OCI-LY3 (cell line): ENCODE results near the gene CADM2.

Experiments
- H2AFZ ChIP-seq: fragments of 200-600, 300-600 bp; shearing (Covaris generic); 2 replicates; pipeline ENCODE4 v1.6.0; 2014; ENCODE audit warnings: antibody characterized with exemption, low read depth, low read length
- H3K27ac ChIP-seq: fragments of 200-600, 300-600 bp; sonication (generic); 2 replicates; pipeline ENCODE4 v1.5.1; 2014; ENCODE audit warnings: mild to moderate bottlenecking, low read length, moderate library complexity, mixed read lengths
- H3K27me3 ChIP-seq: fragments of 200-600, 300-600 bp; sonication (generic); 2 replicates; pipeline ENCODE4 v1.6.1; 2014; ENCODE audit warnings: low read depth, low read length, mixed read lengths
- H3K36me3 ChIP-seq: fragments of 200-600, 300-600 bp; sonication (generic); replicated peaks from 2 replicates; pipeline ENCODE3; 2014; ENCODE audit warnings: low read depth, low read length, mixed read lengths
- H3K4me1 ChIP-seq: fragments of 300-600, 200-600 bp; sonication (generic); 2 replicates; pipeline ENCODE4 v1.6.1; 2014; ENCODE audit warnings: low read length, mixed read lengths
- H3K4me2 ChIP-seq: fragments of 200-600, 300-600 bp; sonication (generic); 2 replicates; pipeline ENCODE4 v1.6.1; 2014; ENCODE audit warnings: low read length, mixed read lengths
- H3K4me3 ChIP-seq: fragments of 300-600, 200-600 bp; sonication (generic); 2 replicates; pipeline ENCODE4 v1.5.1; 2014; ENCODE audit warnings: antibody characterized with exemption, mild to moderate bottlenecking, low read length, moderate library complexity
- H3K79me2 ChIP-seq: fragments of 300-600, 200-600 bp; shearing (Covaris generic); 2 replicates; pipeline ENCODE4 v1.6.1; 2014; ENCODE audit warnings: mild to moderate bottlenecking, low read length, mixed read lengths
- H3K9ac ChIP-seq: fragments of 300-600, 200-600 bp; shearing (Covaris generic); 2 replicates; pipeline ENCODE4 v1.6.0; 2014; ENCODE audit warnings: mild to moderate bottlenecking, low read length, moderate library complexity
- H3K9me3 ChIP-seq: fragments of 200-600, 300-600 bp; shearing (Covaris generic); 2 replicates; pipeline ENCODE4 v1.6.1; 2014; ENCODE audit warnings: low read length, mixed read lengths; ENCODE audit not compliant: insufficient read depth
- H4K20me1 ChIP-seq: fragments of 200-600, 300-600 bp; sonication (generic); 2 replicates; pipeline ENCODE4 v1.6.1; 2016; ENCODE audit warnings: low read length, mixed read lengths; ENCODE audit not compliant: insufficient read depth
- EZH2phosphoT487 ChIP-seq: fragments of 200-600 bp; shearing (Covaris generic); IDR thresholded peaks from 2 replicates; pipeline ENCODE4 v1.6.1; 2018; ENCODE audit warnings: antibody characterized with exemption, mixed run types, low read depth
- TF ChIP-seq, protein P1 (sequence below): fragments of 200-600, 300-600 bp; sonication (generic); IDR thresholded peaks from 2 replicates; pipeline ENCODE4 v1.5.1; 2014; ENCODE audit warnings: antibody characterized with exemption, low read length, low read depth

The CADM2 gene

DNA sequence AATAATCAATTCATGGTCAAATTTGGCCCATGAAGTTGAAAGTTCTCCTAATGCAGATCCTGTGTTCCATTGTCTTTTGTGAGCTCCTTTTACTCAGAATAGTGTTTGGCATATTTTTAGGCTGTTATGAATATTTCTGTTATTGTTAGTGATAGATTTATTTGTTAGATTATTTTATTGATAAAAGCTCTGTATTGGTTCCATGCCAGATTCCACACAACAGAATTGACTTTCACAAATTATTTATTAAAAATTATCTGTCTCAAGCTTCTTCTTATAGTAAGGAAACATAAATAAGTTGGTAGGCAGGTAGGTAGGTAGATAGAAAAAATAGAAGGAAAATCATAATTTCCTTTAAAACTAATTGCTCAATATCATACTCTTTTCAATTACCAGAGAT, 557.4 kb downstream of the CADM2 start:
- no peak for TF ChIP-seq EZH2phosphoT487
- TF ChIP-seq, protein P1, sequence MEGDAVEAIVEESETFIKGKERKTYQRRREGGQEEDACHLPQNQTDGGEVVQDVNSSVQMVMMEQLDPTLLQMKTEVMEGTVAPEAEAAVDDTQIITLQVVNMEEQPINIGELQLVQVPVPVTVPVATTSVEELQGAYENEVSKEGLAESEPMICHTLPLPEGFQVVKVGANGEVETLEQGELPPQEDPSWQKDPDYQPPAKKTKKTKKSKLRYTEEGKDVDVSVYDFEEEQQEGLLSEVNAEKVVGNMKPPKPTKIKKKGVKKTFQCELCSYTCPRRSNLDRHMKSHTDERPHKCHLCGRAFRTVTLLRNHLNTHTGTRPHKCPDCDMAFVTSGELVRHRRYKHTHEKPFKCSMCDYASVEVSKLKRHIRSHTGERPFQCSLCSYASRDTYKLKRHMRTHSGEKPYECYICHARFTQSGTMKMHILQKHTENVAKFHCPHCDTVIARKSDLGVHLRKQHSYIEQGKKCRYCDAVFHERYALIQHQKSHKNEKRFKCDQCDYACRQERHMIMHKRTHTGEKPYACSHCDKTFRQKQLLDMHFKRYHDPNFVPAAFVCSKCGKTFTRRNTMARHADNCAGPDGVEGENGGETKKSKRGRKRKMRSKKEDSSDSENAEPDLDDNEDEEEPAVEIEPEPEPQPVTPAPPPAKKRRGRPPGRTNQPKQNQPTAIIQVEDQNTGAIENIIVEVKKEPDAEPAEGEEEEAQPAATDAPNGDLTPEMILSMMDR: no peak
- H3K9me3 ChIP-seq: no peaks in the 10 kb centered on the region

DNA sequence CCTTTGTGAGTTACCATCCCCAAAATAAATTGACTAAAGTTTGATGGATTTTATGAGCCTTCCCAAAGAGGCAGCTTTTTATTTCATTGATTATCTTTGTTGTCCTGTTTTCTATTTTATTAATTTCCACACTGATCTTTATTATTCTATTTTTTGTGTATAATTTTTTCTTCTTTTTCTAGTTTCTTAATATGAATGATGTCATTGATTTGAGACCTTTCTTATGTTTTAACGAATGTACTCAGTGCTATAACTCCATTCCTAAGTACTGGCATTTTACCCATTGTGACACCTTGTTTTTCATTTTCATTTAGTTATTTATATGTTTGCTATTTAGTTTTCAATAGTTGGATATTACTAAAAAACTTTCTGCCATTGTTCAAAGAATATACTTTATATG, 565.3 kb downstream of the CADM2 start:
- Histone ChIP-seq H3K27ac (no peak overlapping the region), H3K27me3 (no peaks in the 10 kb centered on the region), H3K36me3 (no peaks in the 10 kb centered on the region), H4K20me1 (no peaks in the 10 kb centered on the region), H3K9ac (no peak overlapping the region), H3K4me1 (no peaks in the 10 kb centered on the region), H3K4me3 (no peak overlapping the region), H2AFZ (no peak overlapping the region), H3K9me3 (no peaks in the 10 kb centered on the region), H3K4me2 (no peak overlapping the region), H3K79me2 (no peaks in the 10 kb centered on the region)
- TF ChIP-seq, protein P1: no peak
- TF ChIP-seq EZH2phosphoT487: no peak

More for the DNA sequence above, 557.4 kb downstream of the CADM2 start:
- H3K4me3 ChIP-seq: no peak overlapping the region
- H3K4me1 ChIP-seq: no peaks in the 10 kb centered on the region
- no peak overlapping the region for H3K9ac ChIP-seq
- no peak overlapping the region for H2AFZ ChIP-seq
- H4K20me1 ChIP-seq: no peaks in the 10 kb centered on the region
- no peak overlapping the region for H3K4me2 ChIP-seq
- H3K36me3 ChIP-seq: no peaks in the 10 kb centered on the region
- no peaks in the 10 kb centered on the region for H3K27me3 ChIP-seq
- no peak overlapping the region for H3K27ac ChIP-seq
- H3K79me2 ChIP-seq: no peaks in the 10 kb centered on the region

DNA sequence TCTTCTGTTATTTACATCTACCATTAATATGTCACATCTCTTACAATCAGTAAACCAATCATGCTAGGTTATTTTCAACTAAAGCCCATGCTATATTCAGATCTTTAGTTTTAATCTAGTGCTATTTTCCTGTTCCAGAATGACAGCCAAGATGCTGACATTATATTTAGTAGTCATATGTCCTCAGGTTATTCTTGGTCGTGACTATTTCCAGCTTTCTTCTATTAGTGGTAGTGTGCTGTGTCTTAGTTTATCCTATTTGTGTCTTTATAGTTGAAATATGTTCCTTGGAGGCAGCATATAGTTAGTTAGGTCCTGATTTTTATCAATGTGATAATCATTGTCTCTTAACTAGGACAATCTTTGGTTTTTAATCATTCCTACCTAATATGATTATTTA, 566.5 kb downstream of the CADM2 start:
- no peaks in the 10 kb centered on the region for H3K9me3 ChIP-seq
- no peaks in the 10 kb centered on the region for H4K20me1 ChIP-seq
- no peak overlapping the region for H3K4me2 ChIP-seq
- H3K9ac ChIP-seq: no peak overlapping the region
- no peaks in the 10 kb centered on the region for H3K27me3 ChIP-seq
- H3K79me2 ChIP-seq: no peaks in the 10 kb centered on the region
- no peak overlapping the region for H3K27ac ChIP-seq
- H2AFZ ChIP-seq: no peak overlapping the region
- no peaks in the 10 kb centered on the region for H3K36me3 ChIP-seq
- H3K4me1 ChIP-seq: no peaks in the 10 kb centered on the region
- TF ChIP-seq, protein P1: no peak
- TF ChIP-seq EZH2phosphoT487: no peak
- H3K4me3 ChIP-seq: no peak overlapping the region

DNA sequence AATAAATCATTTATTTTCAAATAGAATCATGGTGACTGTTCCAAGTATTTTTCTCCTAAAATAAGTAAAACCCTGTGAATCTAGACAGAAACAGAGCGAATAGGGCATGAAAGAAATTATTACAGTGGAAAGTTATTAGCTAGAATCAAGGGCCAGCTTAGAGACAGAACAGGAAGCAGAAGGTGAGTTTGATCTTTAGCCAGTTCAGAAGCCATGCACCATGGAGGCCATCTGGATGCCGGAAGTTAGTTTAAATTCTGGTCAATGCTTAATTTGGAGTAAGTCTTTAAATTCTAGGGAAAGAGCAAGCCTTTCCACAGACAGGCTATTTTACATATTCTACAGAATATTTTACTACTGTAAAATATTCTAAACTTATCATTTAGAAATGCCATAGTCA, 574.8 kb downstream of the CADM2 start:
- H3K27me3 ChIP-seq: no peaks in the 10 kb centered on the region
- H2AFZ ChIP-seq: no peak overlapping the region
- TF ChIP-seq EZH2phosphoT487: no peak
- TF ChIP-seq, protein P1: no peak
- no peak overlapping the region for H3K4me2 ChIP-seq
- H3K9ac ChIP-seq: no peak overlapping the region
- H3K27ac ChIP-seq: no peak overlapping the region
- H3K36me3 ChIP-seq: no peaks in the 10 kb centered on the region
- no peaks in the 10 kb centered on the region for H3K4me1 ChIP-seq
- H3K9me3 ChIP-seq: no peaks in the 10 kb centered on the region
- H3K79me2 ChIP-seq: no peaks in the 10 kb centered on the region
- H3K4me3 ChIP-seq: no peak overlapping the region
- no peaks in the 10 kb centered on the region for H4K20me1 ChIP-seq
